HG02840 (cell line): ENCODE measurements around the gene ELAPOR2.
A peak's percentile ranks its signal among the peaks of the same experiment; 100 is the strongest.
"Not testable (repeated sequence)": the region's sequence is repeated elsewhere in the genome, so short reads cannot be mapped to it uniquely, and the experiment has no call there.

Experiments used
- ATAC-seq: cut with Tn5 transposase; IDR thresholded peaks from one replicate; pipeline ENCODE4 v1.9.1; 2021; ENCODE audit warnings: mild to moderate bottlenecking, moderate library complexity, moderate number of reproducible peaks; ENCODE audit not compliant: unreplicated experiment, low FRiP score

ELAPOR2 gene, protein sequence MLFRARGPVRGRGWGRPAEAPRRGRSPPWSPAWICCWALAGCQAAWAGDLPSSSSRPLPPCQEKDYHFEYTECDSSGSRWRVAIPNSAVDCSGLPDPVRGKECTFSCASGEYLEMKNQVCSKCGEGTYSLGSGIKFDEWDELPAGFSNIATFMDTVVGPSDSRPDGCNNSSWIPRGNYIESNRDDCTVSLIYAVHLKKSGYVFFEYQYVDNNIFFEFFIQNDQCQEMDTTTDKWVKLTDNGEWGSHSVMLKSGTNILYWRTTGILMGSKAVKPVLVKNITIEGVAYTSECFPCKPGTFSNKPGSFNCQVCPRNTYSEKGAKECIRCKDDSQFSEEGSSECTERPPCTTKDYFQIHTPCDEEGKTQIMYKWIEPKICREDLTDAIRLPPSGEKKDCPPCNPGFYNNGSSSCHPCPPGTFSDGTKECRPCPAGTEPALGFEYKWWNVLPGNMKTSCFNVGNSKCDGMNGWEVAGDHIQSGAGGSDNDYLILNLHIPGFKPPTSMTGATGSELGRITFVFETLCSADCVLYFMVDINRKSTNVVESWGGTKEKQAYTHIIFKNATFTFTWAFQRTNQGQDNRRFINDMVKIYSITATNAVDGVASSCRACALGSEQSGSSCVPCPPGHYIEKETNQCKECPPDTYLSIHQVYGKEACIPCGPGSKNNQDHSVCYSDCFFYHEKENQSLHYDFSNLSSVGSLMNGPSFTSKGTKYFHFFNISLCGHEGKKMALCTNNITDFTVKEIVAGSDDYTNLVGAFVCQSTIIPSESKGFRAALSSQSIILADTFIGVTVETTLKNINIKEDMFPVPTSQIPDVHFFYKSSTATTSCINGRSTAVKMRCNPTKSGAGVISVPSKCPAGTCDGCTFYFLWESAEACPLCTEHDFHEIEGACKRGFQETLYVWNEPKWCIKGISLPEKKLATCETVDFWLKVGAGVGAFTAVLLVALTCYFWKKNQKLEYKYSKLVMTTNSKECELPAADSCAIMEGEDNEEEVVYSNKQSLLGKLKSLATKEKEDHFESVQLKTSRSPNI

DNA sequence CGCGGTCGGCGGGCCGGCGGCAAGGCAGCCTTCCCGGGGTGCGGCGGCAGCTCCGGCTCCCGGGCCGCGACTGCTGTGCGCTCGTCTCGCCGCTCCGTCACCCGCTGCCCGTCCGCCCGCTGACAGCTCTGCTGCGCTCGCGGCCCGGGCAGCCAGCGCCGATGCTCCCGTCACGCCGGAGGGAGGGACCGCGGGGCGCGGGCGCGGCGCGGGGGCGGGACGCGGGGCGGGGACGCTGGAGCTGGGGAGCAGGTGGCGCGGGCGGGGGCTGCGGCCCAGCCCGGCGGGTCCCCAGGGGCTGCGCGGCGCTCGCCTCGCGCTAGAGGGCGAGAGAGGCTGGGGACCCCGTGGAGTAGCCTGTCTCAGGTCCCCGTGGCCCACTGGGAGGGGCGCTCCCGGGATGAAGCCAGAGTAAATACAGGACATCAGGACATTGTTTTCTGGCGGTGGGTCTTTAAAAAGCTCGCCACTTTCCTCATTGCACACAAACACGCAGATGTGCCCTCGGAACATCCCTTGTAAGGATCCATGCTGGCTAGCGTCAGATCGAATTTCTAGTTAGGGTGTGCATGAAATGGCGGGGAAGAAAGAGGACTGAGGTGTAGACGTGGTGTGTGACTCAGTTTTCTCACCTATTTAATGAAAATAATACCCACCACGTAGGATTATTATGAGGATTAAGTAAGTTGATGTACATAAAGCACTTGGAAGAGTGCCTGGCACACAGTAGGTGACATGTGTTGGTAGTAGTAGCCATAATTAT lies at the start of gene ELAPOR2:
ELAPOR2 (minus strand) TSS at position 130 of the 763 bp plus-strand sequence. CDS start 141 bp downstream, outside the sequence.
- ATAC-seq: peak; percentile 98

DNA sequence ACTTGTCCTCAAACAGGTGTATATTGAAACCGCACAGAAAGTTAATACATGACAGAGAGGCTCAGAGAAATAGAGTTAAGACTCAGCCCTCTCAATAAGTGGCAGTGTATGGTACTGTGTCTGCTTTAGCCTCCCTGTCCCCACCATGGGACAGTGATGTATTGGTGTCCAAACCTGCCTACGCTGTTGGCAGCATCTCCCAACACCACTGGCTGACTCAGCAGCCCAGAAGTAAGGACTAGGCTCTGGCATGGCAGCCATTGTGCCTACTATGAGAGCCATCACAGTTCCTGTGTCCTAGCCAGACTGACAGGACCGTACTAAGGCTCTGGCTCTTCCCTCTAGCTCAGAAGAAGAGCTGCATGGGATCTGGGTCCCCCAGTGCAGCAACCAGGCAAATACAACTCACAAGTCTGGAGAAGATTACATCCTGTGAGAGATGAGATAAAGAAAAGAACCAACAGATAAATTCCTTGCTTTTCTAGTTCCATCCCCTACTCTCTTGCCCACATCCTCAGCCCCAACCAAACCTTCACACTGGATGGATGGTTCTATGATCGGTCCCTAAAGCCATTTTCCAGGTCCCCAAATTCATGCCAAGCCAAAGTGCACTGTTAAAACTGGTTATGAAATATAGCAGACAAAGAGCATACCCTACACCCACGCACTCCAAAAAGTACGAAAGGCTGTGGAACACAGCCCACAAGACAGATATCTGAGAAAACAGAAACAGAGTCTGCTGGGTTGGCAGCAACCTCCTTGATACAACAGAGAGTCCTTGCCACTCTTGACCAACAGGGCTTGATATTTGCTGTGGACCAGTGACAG lies 48.7 kb upstream of the ELAPOR2 start:
- no peak for ATAC-seq

DNA sequence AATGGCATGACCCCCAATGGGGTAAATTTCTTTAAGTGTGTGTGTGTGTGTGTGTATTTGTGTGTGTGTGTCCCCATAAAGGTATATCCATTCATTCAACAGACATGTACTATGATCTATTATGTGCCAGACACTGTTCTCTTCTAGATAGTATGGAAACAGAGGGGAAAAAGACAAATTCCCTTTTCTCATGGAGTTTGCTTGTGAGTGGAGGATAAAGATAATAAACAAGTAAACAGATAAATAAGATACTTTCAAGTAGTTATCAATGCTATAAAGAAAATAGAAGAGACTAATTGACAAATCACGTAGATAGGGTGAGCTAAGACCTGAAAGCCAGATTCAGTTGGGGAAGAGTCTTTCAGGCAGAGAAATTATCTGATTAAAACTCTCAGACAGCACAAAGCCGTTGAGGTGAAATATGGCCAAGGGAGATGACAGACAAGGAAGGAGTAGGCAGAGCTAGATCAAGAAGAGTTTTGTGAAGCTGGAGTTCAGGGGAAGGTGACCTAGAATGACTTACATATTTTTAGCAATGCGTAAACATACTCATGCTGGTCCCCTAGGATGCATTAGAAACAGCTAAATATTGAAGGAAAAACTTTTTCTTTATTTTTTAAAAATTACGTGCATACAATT lies 47.6 kb upstream of the ELAPOR2 start:
- no peak for ATAC-seq

DNA sequence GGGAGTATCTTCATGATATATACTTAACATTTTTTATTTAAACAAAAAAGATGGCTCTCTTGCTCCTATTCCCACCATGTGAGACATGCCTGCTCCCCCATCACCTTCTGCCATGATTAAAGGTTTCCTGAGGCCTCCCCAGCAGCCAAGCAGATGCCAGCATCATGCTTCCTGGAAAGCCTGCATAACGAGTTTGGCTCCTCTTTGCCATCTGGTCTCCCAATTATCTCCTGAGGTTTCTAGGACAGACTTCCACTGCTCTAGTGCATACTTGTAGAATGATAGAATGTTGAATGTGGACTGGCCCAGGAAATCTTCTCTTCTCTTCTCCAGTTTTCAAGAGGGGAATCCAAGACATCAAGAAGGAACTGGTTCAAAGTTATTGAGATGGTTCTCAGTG lies 45.9 kb upstream of the ELAPOR2 start:
- ATAC-seq: no peak

DNA sequence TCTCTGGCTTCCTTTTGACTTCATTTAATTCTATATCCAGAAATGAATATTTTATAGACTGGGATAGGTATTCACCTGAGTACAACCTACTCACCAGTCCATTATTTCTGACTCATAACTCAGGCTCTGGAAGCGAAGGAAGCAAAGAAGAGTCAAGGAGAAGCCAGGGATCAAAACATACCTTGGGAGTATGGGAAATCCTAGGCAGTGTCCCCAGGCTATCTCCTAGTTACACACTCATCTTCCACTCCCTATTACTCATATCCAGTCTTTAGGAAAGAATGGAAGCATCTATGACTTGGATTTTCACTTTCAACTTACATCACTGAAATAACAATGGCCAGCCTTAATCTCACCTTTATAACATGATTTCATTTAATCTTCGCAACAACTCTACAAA lies 40.9 kb upstream of the ELAPOR2 start:
- ATAC-seq: no peak

DNA sequence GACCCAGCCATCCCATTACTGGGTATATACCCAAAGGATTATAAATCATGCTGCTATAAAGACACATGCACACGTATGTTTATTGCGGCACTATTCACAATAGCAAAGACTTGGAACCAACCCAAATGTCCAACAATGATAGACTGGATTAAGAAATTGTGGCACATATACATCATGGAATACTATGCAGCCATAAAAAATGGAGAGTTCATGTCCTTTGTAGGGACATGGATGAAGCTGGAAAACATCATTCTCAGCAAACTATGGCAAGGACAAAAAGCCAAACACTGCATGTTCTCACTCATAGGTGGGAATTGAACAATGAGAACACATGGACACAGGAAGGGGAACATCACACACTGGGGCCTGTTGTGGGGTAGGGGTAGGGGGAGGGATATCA lies 37.9 kb upstream of the ELAPOR2 start:
- not testable (repeated sequence) for ATAC-seq

DNA sequence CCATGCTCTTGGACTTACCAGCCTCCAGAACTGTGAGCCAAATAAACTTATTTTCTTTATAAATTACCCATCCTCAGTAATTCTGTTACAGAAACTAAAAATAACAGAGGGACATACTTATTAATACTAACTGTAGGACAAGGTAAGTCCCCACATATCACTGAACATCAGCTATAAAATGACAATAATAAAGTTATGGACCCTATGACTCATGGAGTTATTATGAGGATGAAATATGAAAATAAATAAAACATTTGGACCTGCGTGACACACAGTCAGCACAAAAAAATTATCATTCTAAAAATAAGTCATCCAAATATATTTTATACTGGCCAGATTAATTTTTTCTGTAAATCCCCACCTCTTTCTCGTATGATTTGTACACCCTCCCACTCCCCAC lies 34.9 kb upstream of the ELAPOR2 start:
- no peak for ATAC-seq

DNA sequence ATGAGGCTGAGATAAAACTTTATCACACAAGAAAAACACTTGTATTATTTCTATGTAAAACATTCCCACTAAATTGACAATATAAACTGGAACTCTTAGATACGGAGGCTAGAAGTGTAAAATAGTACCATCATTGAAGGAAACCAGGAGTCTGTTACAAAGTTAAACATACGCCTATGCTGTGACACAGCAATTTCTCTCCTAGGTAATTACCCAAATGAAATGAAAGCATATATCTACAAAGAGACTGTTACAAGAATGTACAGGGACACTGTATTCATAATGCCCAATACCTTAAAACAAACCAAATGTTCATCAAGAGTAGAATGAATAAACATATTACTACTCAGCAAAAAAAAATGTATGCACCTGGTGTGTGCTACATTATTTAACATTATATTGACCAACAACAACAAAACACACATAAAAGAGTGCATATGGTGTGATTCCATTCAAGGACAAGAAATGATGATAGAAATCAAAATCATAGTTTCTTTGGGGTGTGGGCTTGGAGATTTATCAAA lies 33.2 kb upstream of the ELAPOR2 start:
- no peak for ATAC-seq

DNA sequence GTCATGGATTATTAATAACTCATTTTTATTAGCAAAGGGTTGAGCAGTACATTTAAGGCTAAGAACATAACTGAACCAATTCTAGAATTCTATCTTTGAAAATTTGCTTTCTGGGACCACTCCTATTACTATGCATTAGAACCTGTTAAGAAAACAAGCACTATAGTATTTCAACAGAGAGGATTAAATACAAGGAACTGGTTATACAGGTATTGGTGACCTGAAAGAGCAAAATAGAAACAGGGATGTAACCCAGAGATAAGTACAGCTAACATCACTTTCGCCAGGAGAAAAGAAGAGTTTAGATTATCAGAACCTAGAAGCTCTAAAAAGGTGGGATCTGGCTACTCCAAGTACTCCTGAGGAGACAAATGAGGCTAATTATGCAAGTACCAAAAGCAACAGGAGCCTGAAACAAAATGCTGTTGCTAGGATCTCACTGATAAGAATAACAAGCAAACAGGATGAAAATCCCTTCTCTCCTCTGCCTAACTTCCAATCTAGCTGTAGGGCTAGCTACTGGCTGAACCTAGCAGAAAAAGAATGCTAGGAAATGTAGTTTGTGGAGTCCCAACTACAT lies 32.1 kb upstream of the ELAPOR2 start:
- no peak for ATAC-seq

DNA sequence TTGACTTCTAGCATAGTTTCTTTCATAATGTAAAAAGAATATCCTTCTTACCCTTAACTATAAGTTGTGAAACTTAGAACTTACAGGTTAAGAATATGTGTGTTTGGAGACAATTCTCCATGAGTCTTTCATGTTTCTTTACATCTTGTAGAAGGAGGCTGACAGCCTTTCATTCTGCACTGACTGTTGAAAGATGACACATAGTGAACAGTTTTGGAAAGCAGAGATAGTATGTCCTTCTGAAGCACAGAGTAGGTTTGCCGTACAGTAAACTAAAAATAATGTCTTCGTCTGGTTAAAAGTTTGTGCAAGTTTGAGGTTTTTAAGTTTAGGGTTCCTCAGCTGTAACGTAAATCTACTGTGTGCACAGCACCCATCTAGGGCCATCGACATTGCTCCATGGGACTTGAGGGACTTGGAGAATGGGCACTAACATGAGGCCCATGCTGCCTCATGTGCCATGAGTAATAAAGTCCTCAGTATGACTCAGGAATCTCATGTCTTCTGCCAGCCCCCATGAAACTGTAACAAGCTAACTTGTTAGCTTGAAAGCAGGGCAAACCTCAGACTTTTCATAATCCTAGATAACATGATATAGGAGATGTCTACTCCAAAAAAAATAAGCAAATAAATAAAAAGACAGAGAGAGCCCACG lies 24.5 kb upstream of the ELAPOR2 start:
- ATAC-seq: no peak

DNA sequence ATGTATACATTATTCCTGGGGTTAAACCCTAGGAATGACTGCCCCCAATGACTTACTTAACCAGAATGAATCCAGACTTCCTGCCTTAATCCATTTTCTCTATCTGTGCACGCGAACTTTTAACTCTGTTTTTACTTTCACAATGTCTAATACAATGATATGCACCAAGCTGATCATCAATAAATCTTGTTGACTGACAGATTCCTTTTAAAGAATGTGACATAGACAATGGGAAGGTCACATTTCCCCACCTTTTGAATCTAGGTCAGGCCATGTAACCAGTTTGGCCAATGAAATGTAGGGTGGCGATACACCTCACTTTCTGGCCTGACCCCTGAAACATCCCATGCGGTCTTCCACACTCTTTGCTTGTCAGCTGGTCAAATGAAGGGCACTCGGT lies 23.2 kb upstream of the ELAPOR2 start:
- ATAC-seq: no peak

DNA sequence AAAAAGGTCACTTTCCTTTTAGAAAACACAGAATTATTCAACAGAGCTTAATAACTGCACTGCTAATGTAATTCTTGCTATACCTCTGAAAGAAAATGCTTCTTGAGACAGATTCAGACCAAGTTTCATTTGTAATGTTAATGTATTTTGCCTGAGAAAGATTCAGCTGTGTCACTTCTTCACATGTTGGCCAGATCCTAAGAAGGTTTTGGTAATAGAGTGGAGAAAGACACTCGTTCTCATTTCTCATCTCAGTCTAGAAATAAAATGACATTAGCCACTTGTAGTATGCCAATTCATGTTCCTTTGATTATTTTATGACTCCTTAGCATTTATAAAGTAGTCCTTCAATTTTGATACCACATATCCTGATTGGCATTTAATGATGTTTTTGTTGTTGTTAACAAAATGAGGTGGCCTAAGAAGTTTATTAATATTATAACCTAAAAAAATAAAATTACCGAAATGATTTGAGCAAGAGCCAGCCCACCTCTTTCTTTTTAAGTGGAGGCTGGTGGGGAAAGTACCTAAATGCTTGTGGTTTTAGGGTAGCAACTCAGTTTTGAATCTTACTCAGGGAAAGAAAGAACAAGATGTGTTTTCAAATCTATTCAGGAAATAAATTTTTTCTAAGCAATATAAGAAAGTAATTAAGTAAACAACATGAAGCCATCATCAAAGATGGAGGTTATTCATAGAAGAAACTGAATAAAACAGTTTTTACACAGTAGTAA lies 16.4 kb upstream of the ELAPOR2 start:
- no peak for ATAC-seq

DNA sequence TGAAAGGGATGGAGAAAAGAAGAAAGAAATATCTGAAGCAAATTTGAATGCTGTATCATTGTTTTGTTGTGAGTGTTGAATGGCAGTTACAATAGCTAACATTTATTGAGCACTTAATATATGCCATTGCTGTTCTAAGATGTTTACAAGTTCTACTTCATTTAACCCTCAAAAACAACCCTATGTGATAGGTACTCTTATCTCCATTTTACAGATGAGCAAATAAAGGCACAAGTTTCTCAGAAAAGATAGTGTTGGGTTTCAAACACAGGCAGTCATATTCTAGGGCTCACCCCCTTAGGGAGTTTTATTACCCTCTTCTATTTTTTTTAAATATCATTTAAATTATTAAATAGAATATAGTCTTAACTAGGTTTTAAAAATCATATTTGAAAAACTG lies 8.3 kb upstream of the ELAPOR2 start:
- no peak for ATAC-seq

DNA sequence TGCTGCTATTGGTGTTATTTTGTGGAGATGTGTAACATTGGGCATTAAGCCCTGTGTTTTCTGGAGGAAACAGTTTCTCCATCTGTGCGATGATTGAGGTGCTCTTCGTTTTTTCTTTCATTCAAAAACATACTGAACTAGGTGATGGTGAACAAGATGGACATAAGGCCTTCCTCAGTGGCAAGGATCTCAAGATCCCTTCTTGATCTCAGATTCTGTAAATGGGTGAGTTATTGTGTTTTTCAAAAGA lies 759 bp upstream of the ELAPOR2 start:
- ATAC-seq: no peak

DNA sequence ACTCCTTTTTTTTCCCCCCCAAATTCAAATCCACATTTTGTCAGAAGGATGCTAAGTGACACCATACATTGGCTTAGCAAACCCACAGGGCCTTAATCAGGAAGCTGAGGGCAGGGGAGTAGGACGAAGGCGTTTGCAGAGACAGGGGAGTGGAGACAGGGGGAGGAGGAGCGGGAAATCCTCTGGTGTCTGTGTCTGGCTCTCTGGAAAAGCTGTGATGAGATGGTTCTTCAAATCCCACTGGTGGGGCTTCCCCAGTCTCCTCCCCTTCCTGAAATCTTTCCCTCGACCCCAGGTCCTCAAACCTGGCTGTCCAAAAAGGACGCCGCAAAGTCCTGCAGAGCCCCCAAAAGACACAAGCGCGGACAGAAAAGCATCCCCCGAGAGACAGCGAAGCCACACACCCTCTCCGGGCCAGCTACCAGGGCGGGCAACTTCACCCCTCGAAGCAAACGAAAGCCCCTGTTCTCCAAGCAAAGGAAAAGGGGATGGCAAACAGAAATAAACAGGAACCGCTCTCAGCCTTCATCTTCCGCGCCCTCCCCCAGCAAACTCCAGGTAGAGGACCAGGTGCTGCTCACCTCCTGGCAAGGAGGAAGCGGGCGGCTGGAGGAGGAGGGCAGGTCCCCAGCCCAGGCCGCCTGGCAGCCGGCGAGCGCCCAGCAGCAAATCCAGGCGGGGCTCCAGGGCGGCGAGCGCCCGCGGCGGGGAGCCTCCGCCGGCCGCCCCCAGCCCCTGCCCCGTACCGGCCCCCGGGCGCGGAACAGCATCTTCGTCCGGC lies 520 bp downstream of the ELAPOR2 start:
- peak; percentile 45 for ATAC-seq

DNA sequence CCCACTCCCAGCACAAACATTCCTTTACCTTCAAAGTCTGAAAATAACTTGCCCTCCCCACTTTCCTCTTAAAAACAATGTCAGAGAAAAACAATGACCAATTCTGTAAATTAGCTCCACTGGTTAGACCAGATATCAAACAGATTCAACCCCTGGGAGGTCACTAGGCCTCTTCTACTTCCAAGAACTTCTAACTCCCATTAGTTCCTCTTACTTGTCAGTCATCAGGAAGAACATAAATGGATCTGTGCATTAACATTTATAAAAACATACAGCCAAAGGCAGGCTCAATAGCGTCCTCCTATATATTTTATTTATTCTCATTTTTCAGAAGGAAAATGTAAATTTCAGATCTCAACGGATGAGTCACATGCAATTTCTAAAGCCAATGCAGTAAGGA lies 2.2 kb downstream of the ELAPOR2 start:
- ATAC-seq: no peak

DNA sequence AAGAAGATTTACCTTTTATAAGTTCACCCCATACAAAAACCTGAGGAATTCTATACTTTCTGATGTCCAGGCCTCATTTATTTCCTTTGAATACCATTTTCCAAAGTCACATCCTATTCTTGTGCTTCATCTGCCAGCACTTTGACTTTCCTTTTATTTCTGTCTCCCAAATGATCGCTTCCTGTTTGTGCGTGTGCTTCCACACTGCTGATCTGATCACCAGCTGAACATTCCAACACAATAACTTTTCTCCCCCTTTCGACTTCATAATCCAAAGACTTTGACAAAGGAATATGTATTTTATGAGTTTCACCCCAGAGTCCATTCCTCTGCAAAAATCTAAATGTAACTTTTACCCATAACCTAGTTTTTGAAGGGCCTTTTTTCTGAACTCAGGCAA lies 3.1 kb downstream of the ELAPOR2 start:
- no peak for ATAC-seq
